DOHH2 (cell line): ENCODE results near the gene PIR.

Source experiments
- H3F3A ChIP-seq: fragments of 200-600 bp; sonication (generic), shearing (Covaris generic); 2 replicates; pipeline ENCODE4 v1.6.0; 2016; ENCODE audit warnings: antibody characterized with exemption, mild to moderate bottlenecking; ENCODE audit not compliant: control insufficient read depth, insufficient read depth
- H3K27ac ChIP-seq: fragments of 200-600 bp; sonication (generic); 2 replicates; pipeline ENCODE4 v1.5.1; 2014; ENCODE audit warnings: low read depth, mild to moderate bottlenecking, low read length, moderate library complexity
- H3K27me3 ChIP-seq: fragments of 200-600 bp; sonication (generic); 2 replicates; pipeline ENCODE4 v1.6.1; 2014; ENCODE audit warnings: mild to moderate bottlenecking, low read length, mixed read lengths; ENCODE audit not compliant: control insufficient read depth
- H3K36me3 ChIP-seq: fragments of 200-600 bp; sonication (generic); 2 replicates; pipeline ENCODE4 v1.6.1; 2014; ENCODE audit warnings: mild to moderate bottlenecking, low read length, moderate library complexity, mixed read lengths; ENCODE audit not compliant: control insufficient read depth
- H3K4me1 ChIP-seq: fragments of 200-600 bp; sonication (generic); 2 replicates; pipeline ENCODE4 v1.6.1; 2014; ENCODE audit warnings: mild to moderate bottlenecking, low read length, mixed read lengths; ENCODE audit not compliant: control insufficient read depth
- H3K4me2 ChIP-seq: fragments of 200-600 bp; sonication (generic); 2 replicates; pipeline ENCODE4 v1.6.0; 2014; ENCODE audit warnings: mild to moderate bottlenecking, low read length, moderate library complexity
- H3K4me3 ChIP-seq: fragments of 200-600 bp; sonication (generic); 2 replicates; pipeline ENCODE4 v1.5.1; 2014; ENCODE audit warnings: mild to moderate bottlenecking, low read length, mixed read lengths
- H3K79me2 ChIP-seq: fragments of 200-600 bp; sonication (generic); 2 replicates; pipeline ENCODE4 v1.6.1; 2014; ENCODE audit warnings: mild to moderate bottlenecking, low read length, mixed read lengths; ENCODE audit not compliant: control insufficient read depth
- H3K9me2 ChIP-seq: fragments of 200-600 bp; sonication (generic); replicated peaks from 2 replicates; pipeline ENCODE4 v1.6.1; 2014; ENCODE audit warnings: mild to moderate bottlenecking, low read length, mixed read lengths; ENCODE audit not compliant: control insufficient read depth
- H3K9me3 ChIP-seq: fragments of 200-600 bp; sonication (generic); 2 replicates; pipeline ENCODE4 v1.6.1; 2014; ENCODE audit warnings: antibody characterized with exemption, low read length, mixed read lengths; ENCODE audit not compliant: control insufficient read depth, insufficient read depth
- H4K20me1 ChIP-seq: fragments of 200-600 bp; sonication (generic); 2 replicates; pipeline ENCODE4 v1.6.0; 2014; ENCODE audit warnings: low read depth, mild to moderate bottlenecking, antibody characterized with exemption, low read length, moderate library complexity; ENCODE audit not compliant: control insufficient read depth, insufficient read depth
- CTCF ChIP-seq: fragments of 200-600 bp; sonication (generic); IDR thresholded peaks from one replicate; pipeline ENCODE4 v1.5.1; 2014; ENCODE audit warnings: antibody characterized with exemption, mild to moderate bottlenecking, low read depth, low read length; ENCODE audit not compliant: poor library complexity, severe bottlenecking
- EZH2phosphoT487 ChIP-seq: fragments of 200-600 bp; sonication (generic); IDR thresholded peaks from 2 replicates; pipeline ENCODE4 v1.6.1; 2017; ENCODE audit warnings: borderline replicate concordance, mild to moderate bottlenecking, antibody characterized with exemption, low read length, moderate library complexity, mixed read lengths

The PIR gene

GRCh38 chrX:15358533-15358932, 134.6 kb downstream of the PIR start:
- Histone ChIP-seq H3K27ac (peak overlapping the region; percentile 58), H3K79me2 (no peaks in the 10 kb centered on the region), H3K9me3 (no peaks in the 10 kb centered on the region), H3F3A (no peaks in the 10 kb centered on the region), H3K4me3 (no peak overlapping the region), H3K4me2 (peak overlapping the region; percentile 18), H3K9me2 (no peaks in the 10 kb centered on the region), H3K36me3 (no peaks in the 10 kb centered on the region), H4K20me1 (no peaks in the 10 kb centered on the region), H3K4me1 (peaks cover 60% of the 10 kb centered on the region), H3K27me3 (no peaks in the 10 kb centered on the region)
- TF ChIP-seq EZH2phosphoT487 (no peak), CTCF (no peak)

- Histone ChIP-seq H3K36me3 (no peaks in the 10 kb centered on the region), H3K27ac (peak overlapping the region; percentile 58; the same call in 1 of the 2 replicates), H3K27me3 (no peaks in the 10 kb centered on the region), H3K9me3 (no peaks in the 10 kb centered on the region), H3K9me2 (no peaks in the 10 kb centered on the region), H3F3A (no peaks in the 10 kb centered on the region), H4K20me1 (no peaks in the 10 kb centered on the region), H3K4me2 (no peak overlapping the region), H3K4me1 (peaks cover 67% of the 10 kb centered on the region), H3K79me2 (no peaks in the 10 kb centered on the region), H3K4me3 (no peak overlapping the region)
- TF ChIP-seq CTCF (no peak), EZH2phosphoT487 (no peak)
Observed at GRCh38 chrX:15356444-15356843, 136.7 kb downstream of the PIR start.

- Histone ChIP-seq H3K36me3 (no peaks in the 10 kb centered on the region), H3K79me2 (no peaks in the 10 kb centered on the region), H3K4me3 (no peak overlapping the region), H3K27me3 (no peaks in the 10 kb centered on the region), H3F3A (no peaks in the 10 kb centered on the region), H3K27ac (no peak overlapping the region), H3K4me1 (peaks cover 20% of the 10 kb centered on the region), H3K4me2 (no peak overlapping the region), H4K20me1 (no peaks in the 10 kb centered on the region), H3K9me2 (no peaks in the 10 kb centered on the region), H3K9me3 (no peaks in the 10 kb centered on the region)
- no peak for TF ChIP-seq EZH2phosphoT487
- no peak for TF ChIP-seq CTCF
Observed at GRCh38 chrX:15350329-15350996, 142.7 kb downstream of the PIR start.
